Activated B cell treated with CpG ODN at 0.5 μM for 24 hours (primary cell): ENCODE measurements around the gene CH25H. TPM values are rescaled to one million over a fixed set of nuclear protein-coding genes. Genes with fewer than 3 reads are reported as not detected.
"Not testable (repeated sequence)": the region's sequence is repeated elsewhere in the genome, so short reads cannot be mapped to it uniquely, and the experiment has no call there.

Experiments
- ATAC-seq: fragments of 200-7000 bp; cut with Tn5 transposase; one replicate; pipeline ENCODE4 v1.10.0; 2021; ENCODE audit warnings: low read depth, mild to moderate bottlenecking, moderate library complexity
- CTCF ChIA-PET: fragments of 350-600 bp; sonication (Branson Sonifier 250); formaldehyde crosslinking; loops from one replicate; lab custom pipeline; 2021; ENCODE audit warnings: antibody characterized with exemption; lab: Charles Lee
- POLR2A ChIA-PET: fragments of 350-600 bp; sonication (Branson Sonifier 250); formaldehyde crosslinking; loops from one replicate; lab custom pipeline; 2021; ENCODE audit warnings: antibody characterized with exemption; lab: Charles Lee
- DNase-seq: peaks from one replicate; pipeline ENCODE4 v3.0.0; 2022
- H3K27ac Mint-ChIP-seq: one replicate; pipeline ENCODE4 v1.8.0; 2020; ENCODE audit warnings: mixed read lengths
- H3K27me3 Mint-ChIP-seq: one replicate; pipeline ENCODE4 v1.8.0; 2021; ENCODE audit warnings: mixed read lengths
- H3K36me3 Mint-ChIP-seq: one replicate; pipeline ENCODE4 v1.8.0; 2021; ENCODE audit warnings: low read depth, mixed read lengths
- H3K4me1 Mint-ChIP-seq: one replicate; pipeline ENCODE4 v1.8.0; 2021; ENCODE audit warnings: mixed read lengths
- H3K4me3 Mint-ChIP-seq: one replicate; pipeline ENCODE4 v1.8.0; 2020; ENCODE audit warnings: mild to moderate bottlenecking, mixed read lengths
- H3K9me3 Mint-ChIP-seq: one replicate; pipeline ENCODE4 v1.8.0; 2020; ENCODE audit warnings: mixed read lengths
- CTCF ChIP-seq: fragments of 200-600 bp; IDR thresholded peaks from one replicate; pipeline ENCODE4 v1.8.0; 2022; ENCODE audit warnings: antibody characterized with exemption, mild to moderate bottlenecking
- intact Hi-C: fragments of 100-400 bp; cut with micrococcal nuclease; formaldehyde crosslinking; loops from one replicate; pipeline ENCODE4 v1.15.1; 2024
- total RNA-seq: library from RNA; stranded (reverse); gene quantifications from 2 replicates; pipeline ENCODE4 v1.2.3, GENCODE V29; 2022

The CH25H gene
- total RNA-seq, 1 donor from 2014 or later, result not detected

- POLR2A ChIA-PET, result interaction anchor here (0.6 to 2.5 kb wide), 12 partner anchors 9 to 487 kb away, joined by 3 to 15 read pairs (median 4); partner anchors contain the start of genes IFIT1, IFIT2, IFIT5 and KIF20B
- intact Hi-C loops, result loop anchor here (1.0 to 2.0 kb wide), 5 partner anchors 49 to 449 kb away; partner anchors contain the start of genes IFIT5, KIF20B and PANK1
- H3K4me1 Mint-ChIP-seq, result peaks cover 26% of the 10 kb centered on the region
- CTCF ChIA-PET, result interaction anchor here (0.7 to 2.1 kb wide), 4 partner anchors 34 to 162 kb away, joined by 3 to 13 read pairs (median 4); partner anchors contain the start of gene IFIT5
- DNase-seq (peak; percentile 90), ATAC-seq (peak; percentile 93)
- TF ChIP-seq CTCF, result no peak
- H3K27me3 Mint-ChIP-seq, result peaks cover 3% of the 10 kb centered on the region
- H3K36me3 Mint-ChIP-seq, result peaks cover 3% of the 10 kb centered on the region
- peak within 1 kb of the TSS; percentile 91 for H3K4me3 Mint-ChIP-seq
- H3K9me3 Mint-ChIP-seq, result peaks cover 15% of the 10 kb centered on the region
- peak within 1 kb of the TSS; percentile 79 for H3K27ac Mint-ChIP-seq
These were observed 44.5 kb upstream of the CH25H start, which contains the start of gene LIPA for GRCh38 chr10:89251409-89252224. LIPA (minus strand) TSS chr10:89251775; CDS start chr10:89247648, 4,127 bp downstream.

GRCh38 chr10:89250865-89251408 is 43.8 kb upstream of the CH25H start:
- POLR2A ChIA-PET, result interaction anchor here (0.6 to 2.5 kb wide), 11 partner anchors 8 to 487 kb away, joined by 3 to 15 read pairs (median 4); partner anchors contain the start of genes IFIT1, IFIT2, IFIT5 and KIF20B
- TF ChIP-seq CTCF, result no peak
- Mint-ChIP-seq H3K36me3 (peaks cover 5% of the 10 kb centered on the region), H3K27me3 (peaks cover 3% of the 10 kb centered on the region), H3K4me3 (peak overlapping the region; percentile 91), H3K9me3 (peaks cover 15% of the 10 kb centered on the region), H3K27ac (peak overlapping the region; percentile 79), H3K4me1 (peaks cover 28% of the 10 kb centered on the region)
- no peak for ATAC-seq
- intact Hi-C loops, result loop anchor here (1.0 to 2.0 kb wide), 4 partner anchors 50 to 450 kb away; partner anchors contain the start of genes IFIT5 and KIF20B
- no peak for DNase-seq
- CTCF ChIA-PET, result interaction anchor here (1.3 to 2.1 kb wide), 3 partner anchors 33 to 36 kb away, joined by 3 to 13 read pairs (median 5); no protein-coding TSS in a partner anchor

GRCh38 chr10:89248990-89249389 is 41.9 kb upstream of the CH25H start:
- H3K4me1 Mint-ChIP-seq, result peaks cover 45% of the 10 kb centered on the region
- ChIA-PET POLR2A (interaction anchor here (0.7 kb wide), 1 partner anchor 1623 kb away, joined by 3 read pairs; the partner anchor contains the start of gene RPP30), CTCF (interaction anchor here (1.1 kb wide), 1 partner anchor 30 kb away, joined by 4 read pairs; no protein-coding TSS in a partner anchor)
- no peak for TF ChIP-seq CTCF
- peak overlapping the region; percentile 9 for H3K4me3 Mint-ChIP-seq
- ATAC-seq, result no peak
- no peak for DNase-seq
- H3K27me3 Mint-ChIP-seq, result no peaks in the 10 kb centered on the region
- intact Hi-C loops, result no loop called here
- peaks cover 5% of the 10 kb centered on the region for H3K36me3 Mint-ChIP-seq
- peak overlapping the region; percentile 68 for H3K27ac Mint-ChIP-seq
- H3K9me3 Mint-ChIP-seq, result peaks cover 6% of the 10 kb centered on the region

GRCh38 chr10:89247623-89248022 is 40.5 kb upstream of the CH25H start:
- intact Hi-C loops, H3K36me3 Mint-ChIP-seq, H3K9me3 Mint-ChIP-seq, DNase-seq, ATAC-seq, H3K27ac Mint-ChIP-seq, H3K4me3 Mint-ChIP-seq, H3K27me3 Mint-ChIP-seq, CTCF ChIA-PET: not testable (repeated sequence)
- H3K4me1 Mint-ChIP-seq, result peaks cover 59% of the 10 kb centered on the region
- POLR2A ChIA-PET, result interaction anchor here (0.7 kb wide), 1 partner anchor 362 kb away, joined by 4 read pairs; no protein-coding TSS in a partner anchor

GRCh38 chr10:89245802-89246201 is 38.7 kb upstream of the CH25H start:
- Mint-ChIP-seq H3K36me3 (peaks cover 7% of the 10 kb centered on the region), H3K27ac (peak overlapping the region; percentile 36), H3K4me3 (no peak overlapping the region), H3K9me3 (no peaks in the 10 kb centered on the region), H3K27me3 (no peaks in the 10 kb centered on the region), H3K4me1 (peaks cover 64% of the 10 kb centered on the region)
- no peak for DNase-seq
- peak; percentile 62 for ATAC-seq
- ChIA-PET POLR2A (no interaction called here), CTCF (interaction anchor here (0.9 to 1.6 kb wide), 2 partner anchors 28 to 123 kb away, joined by 3 to 10 read pairs; no protein-coding TSS in a partner anchor)
- no peak for TF ChIP-seq CTCF
- intact Hi-C loops, result no loop called here
